GM12878 (cell line): ENCODE measurements around the gene SERHL2.
"Not testable (repeated sequence)": the region's sequence is repeated elsewhere in the genome, so short reads cannot be mapped to it uniquely, and the experiment has no call there.

Experiments
- CBX3 ChIP-seq: fragments of 200-600 bp; sonication (generic); IDR thresholded peaks from 2 replicates; pipeline ENCODE4 v1.6.1; 2016; ENCODE audit warnings: low read depth, borderline replicate concordance
- FOS ChIP-seq: IDR thresholded peaks from 3 replicates; pipeline ENCODE4 v1.6.1; 2011; ENCODE audit warnings: borderline replicate concordance; ENCODE audit not compliant: insufficient read length; ENCODE audit errors: extremely low read depth
- POLR2A ChIP-seq: IDR thresholded peaks from 2 replicates; pipeline ENCODE4 v1.6.1; 2011; ENCODE audit warnings: low read depth, mild to moderate bottlenecking, low read length
- POLR2AphosphoS5 ChIP-seq: IDR thresholded peaks from 2 replicates; pipeline ENCODE4 v1.6.1; 2011; ENCODE audit warnings: mild to moderate bottlenecking, low read length, inconsistent platforms
- RFX5 ChIP-seq: IDR thresholded peaks from 2 replicates; pipeline ENCODE4 v1.6.1; 2011; ENCODE audit warnings: low read depth, low read length, improper control_type of control experiment
- SMC3 ChIP-seq: IDR thresholded peaks from 2 replicates; pipeline ENCODE4 v1.6.1; 2011; ENCODE audit warnings: low read length, improper control_type of control experiment, borderline replicate concordance
- TF ChIP-seq, protein P1 (sequence below), 3 experiments: IDR thresholded peaks in 2 of 3; conservative IDR thresholded peaks in 1 of 3; 2 replicates each; pipeline ENCODE4 v1.5.1; 2011; ENCODE audit warnings: low read depth in 3 of 3, low read length in 3 of 3, mild to moderate bottlenecking in 3 of 3, control low read depth in 2 of 3, moderate library complexity in 2 of 3, inconsistent platforms in 1 of 3, mixed read lengths in 1 of 3; ENCODE audit not compliant: control insufficient read depth in 2 of 3, insufficient read depth in 1 of 3; ENCODE audit errors: extremely low read depth in 1 of 3

- TF ChIP-seq CBX3, POLR2AphosphoS5, RFX5, FOS, POLR2A, SMC3: not testable (repeated sequence)
- TF ChIP-seq, protein P1, sequence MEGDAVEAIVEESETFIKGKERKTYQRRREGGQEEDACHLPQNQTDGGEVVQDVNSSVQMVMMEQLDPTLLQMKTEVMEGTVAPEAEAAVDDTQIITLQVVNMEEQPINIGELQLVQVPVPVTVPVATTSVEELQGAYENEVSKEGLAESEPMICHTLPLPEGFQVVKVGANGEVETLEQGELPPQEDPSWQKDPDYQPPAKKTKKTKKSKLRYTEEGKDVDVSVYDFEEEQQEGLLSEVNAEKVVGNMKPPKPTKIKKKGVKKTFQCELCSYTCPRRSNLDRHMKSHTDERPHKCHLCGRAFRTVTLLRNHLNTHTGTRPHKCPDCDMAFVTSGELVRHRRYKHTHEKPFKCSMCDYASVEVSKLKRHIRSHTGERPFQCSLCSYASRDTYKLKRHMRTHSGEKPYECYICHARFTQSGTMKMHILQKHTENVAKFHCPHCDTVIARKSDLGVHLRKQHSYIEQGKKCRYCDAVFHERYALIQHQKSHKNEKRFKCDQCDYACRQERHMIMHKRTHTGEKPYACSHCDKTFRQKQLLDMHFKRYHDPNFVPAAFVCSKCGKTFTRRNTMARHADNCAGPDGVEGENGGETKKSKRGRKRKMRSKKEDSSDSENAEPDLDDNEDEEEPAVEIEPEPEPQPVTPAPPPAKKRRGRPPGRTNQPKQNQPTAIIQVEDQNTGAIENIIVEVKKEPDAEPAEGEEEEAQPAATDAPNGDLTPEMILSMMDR (IDR thresholded peaks at IDR 0.05 in 2 of 3, conservative IDR thresholded peaks at IDR 0.05 in 1 of 3; ENCODE audit: control insufficient read depth in 2 of 3, extremely low read depth in 1 of 3, insufficient read depth in 1 of 3, low read depth in 3 of 3, low read length in 3 of 3), result not testable (repeated sequence)
Measured at GRCh38 chr22:42580040-42580439, 26.3 kb downstream of the SERHL2 start.
